HG02588 (cell line): Measurements from ENCODE around the gene LTBP3.
"Not testable (repeated sequence)": the region's sequence is repeated elsewhere in the genome, so short reads cannot be mapped to it uniquely, and the experiment has no call there.

Experiments used
- ATAC-seq: cut with Tn5 transposase; IDR thresholded peaks from one replicate; pipeline ENCODE4 v1.9.1; 2021; ENCODE audit warnings: mild to moderate bottlenecking, moderate library complexity; ENCODE audit not compliant: unreplicated experiment

Gene LTBP3

DNA sequence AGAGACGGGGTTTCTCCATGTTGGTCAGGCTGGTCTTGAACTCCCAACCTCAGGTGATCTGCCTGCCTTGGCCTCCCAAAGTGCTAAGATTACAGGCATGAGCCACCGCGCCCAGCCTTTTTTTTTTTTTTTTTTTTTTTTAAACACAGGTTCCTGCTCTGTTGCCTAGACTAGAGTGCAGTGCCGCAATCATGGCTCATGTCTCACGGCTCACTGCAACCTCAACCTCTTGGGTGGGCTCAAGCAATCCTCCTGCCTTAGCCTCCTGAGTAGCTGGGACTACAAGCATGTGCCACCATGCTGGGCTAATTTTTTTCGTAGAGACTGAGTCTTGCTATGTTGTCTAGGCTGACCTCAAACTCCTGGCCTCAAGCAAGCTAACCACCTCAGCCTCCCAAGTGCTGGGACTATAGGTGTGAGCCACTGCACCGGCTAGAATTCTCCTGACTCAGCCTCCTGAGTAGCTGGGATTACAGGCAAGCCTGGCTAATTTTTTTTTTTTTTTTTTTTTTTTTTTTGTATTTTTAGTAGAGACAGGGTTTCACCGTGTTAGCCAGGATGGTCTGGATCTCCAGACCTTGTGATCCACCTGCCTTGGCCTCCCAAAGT is 39.1 kb downstream of the LTBP3 start:
- ATAC-seq: not testable (repeated sequence)

DNA sequence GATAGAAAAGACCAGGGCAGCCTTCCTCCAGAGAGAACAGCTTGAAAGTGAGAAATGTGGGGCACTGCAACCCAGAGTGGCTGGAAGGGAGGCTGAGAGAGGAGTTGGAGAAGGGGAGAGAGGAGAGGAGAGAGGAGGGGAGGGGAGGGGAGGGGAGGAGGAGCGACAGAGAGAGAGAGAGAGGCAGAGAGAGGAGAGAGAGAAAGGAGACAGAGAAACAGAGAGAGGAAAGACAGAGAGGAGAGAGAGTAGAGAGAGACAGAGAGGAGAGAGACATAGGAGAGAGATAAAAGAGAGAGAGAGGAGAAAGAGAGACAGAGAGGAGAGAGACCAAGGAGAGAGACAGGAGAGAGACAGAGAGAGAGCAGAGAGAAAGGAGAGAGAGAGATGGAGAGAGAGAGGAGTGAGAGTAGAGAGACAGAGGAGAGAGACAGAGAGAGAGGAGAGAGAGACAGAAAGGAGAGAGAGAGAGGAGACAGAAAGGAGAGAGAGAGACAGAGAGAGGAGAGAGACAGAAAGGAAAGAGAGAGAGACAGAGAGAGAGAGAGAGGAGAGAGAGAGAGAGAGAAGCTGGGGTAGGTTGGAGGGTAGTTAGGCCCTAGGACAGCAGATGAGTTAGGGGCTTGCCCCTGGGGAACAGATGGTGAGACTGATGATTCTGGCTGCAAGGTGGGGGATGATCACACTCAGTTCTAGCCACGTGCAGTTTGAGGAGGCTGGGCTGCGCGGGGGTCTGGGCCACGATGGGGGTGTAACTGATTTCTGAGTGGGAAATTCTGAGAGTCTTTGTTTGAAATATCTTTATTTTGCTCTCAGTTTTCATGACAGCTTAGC is 41.8 kb downstream of the LTBP3 start:
- ATAC-seq: no peak

DNA sequence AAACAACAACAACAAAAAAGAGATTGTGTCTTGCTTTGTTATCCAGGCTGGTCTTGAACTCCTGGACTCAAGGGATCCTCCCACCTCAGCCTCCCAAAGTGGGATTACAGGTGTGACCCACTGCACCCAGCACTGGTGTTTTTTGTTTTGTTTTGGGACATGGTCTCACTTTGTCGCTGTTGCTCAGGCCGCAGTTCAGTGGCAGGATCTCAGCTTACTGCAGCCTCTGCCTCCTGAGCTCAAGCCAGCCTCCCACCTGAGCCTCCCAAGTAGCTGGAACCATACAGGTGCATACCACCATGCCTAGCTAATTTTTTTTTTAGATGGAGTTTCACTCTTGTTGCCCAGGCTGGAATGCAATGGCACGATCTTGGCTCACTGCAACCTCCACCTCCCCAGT is 45.8 kb downstream of the LTBP3 start:
- not testable (repeated sequence) for ATAC-seq

DNA sequence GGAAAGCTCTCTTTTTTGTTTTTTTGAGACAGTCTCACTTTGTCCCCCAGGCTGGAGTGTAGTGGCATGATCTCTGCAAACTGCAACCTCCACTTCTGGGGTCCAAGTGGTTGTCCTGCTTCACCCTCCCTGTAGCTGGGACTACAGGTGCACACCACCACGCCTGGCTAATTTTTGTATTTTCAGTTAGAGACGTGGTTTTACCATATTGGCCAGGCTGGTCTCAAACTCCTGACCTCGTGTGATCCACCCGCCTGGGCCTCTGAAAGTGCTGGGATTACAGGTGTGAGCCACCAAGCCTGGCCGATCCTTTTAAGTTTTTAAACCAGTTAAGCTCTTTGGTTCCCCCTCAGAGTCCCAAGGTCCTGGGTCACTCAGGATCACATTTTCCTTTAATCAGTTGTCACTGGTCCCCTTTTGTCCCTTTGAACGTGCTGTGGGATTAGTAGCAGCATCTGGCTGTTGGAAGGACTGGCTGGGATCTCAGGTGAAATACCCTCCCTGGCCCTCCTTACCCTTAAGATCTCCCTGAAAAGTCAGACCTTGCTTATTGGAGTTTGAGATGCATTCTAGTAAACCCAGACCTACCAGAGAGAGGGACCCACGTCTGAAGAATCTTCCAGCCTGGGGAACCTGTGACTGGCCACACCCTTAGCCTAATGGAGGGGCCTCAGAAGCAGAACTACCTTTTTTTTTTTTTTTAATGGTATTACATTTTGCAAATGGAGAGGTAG is 51.2 kb downstream of the LTBP3 start:
- peak; percentile 32 for ATAC-seq

DNA sequence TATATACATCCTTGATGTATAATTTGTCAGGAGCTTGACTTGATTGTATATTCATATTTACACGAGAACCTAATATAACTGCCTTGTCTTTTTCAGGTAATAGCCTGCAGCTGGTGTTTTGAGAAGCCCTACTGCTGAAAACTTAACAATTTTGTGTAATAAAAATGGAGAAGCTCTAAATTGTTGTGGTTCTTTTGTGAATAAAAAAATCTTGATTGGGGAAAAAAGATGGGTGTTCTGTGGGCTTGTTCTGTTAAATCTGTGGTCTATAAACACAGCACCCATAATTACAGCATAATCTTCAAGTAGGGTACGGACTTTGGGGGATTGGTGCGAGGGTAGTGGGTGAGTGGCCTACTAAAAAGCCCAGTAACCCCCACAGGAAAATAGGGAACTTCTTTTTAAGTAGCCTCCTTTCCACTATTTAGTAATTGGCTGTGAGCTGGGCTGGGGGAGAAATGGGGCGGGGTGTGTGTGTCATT is 51.8 kb downstream of the LTBP3 start:
- peak; percentile 0 for ATAC-seq

DNA sequence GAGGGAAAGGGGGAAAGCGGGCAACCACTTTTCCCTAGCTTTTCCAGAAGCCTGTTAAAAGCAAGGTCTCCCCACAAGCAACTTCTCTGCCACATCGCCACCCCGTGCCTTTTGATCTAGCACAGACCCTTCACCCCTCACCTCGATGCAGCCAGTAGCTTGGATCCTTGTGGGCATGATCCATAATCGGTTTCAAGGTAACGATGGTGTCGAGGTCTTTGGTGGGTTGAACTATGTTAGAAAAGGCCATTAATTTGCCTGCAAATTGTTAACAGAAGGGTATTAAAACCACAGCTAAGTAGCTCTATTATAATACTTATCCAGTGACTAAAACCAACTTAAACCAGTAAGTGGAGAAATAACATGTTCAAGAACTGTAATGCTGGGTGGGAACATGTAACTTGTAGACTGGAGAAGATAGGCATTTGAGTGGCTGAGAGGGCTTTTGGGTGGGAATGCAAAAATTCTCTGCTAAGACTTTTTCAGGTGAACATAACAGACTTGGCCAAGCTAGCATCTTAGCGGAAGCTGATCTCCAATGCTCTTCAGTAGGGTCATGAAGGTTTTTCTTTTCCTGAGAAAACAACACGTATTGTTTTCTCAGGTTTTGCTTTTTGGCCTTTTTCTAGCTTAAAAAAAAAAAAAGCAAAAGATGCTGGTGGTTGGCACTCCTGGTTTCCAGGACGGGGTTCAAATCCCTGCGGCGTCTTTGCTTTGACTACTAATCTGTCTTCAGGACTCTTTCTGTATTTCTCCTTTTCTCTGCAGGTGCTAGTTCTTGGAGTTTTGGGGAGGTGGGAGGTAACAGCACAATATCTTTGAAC is 52.5 kb downstream of the LTBP3 start:
- ATAC-seq: no peak

DNA sequence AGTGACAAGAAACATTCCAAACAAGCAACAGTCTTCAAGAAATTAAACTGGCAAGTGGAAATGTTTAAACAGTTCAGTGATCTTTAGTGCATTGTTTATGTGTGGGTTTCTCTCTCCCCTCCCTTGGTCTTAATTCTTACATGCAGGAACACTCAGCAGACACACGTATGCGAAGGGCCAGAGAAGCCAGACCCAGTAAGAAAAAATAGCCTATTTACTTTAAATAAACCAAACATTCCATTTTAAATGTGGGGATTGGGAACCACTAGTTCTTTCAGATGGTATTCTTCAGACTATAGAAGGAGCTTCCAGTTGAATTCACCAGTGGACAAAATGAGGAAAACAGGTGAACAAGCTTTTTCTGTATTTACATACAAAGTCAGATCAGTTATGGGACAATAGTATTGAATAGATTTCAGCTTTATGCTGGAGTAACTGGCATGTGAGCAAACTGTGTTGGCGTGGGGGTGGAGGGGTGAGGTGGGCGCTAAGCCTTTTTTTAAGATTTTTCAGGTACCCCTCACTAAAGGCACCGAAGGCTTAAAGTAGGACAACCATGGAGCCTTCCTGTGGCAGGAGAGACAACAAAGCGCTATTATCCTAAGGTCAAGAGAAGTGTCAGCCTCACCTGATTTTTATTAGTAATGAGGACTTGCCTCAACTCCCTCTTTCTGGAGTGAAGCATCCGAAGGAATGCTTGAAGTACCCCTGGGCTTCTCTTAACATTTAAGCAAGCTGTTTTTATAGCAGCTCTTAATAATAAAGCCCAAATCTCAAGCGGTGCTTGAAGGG is 53.3 kb downstream of the LTBP3 start:
- no peak for ATAC-seq

DNA sequence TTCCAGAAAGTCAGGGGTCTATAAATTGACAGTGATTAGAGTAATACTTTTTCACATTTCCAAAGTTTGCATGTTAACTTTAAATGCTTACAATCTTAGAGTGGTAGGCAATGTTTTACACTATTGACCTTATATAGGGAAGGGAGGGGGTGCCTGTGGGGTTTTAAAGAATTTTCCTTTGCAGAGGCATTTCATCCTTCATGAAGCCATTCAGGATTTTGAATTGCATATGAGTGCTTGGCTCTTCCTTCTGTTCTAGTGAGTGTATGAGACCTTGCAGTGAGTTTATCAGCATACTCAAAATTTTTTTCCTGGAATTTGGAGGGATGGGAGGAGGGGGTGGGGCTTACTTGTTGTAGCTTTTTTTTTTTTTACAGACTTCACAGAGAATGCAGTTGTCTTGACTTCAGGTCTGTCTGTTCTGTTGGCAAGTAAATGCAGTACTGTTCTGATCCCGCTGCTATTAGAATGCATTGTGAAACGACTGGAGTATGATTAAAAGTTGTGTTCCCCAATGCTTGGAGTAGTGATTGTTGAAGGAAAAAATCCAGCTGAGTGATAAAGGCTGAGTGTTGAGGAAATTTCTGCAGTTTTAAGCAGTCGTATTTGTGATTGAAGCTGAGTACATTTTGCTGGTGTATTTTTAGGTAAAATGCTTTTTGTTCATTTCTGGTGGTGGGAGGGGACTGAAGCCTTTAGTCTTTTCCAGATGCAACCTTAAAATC is 54.0 kb downstream of the LTBP3 start:
- no peak for ATAC-seq

DNA sequence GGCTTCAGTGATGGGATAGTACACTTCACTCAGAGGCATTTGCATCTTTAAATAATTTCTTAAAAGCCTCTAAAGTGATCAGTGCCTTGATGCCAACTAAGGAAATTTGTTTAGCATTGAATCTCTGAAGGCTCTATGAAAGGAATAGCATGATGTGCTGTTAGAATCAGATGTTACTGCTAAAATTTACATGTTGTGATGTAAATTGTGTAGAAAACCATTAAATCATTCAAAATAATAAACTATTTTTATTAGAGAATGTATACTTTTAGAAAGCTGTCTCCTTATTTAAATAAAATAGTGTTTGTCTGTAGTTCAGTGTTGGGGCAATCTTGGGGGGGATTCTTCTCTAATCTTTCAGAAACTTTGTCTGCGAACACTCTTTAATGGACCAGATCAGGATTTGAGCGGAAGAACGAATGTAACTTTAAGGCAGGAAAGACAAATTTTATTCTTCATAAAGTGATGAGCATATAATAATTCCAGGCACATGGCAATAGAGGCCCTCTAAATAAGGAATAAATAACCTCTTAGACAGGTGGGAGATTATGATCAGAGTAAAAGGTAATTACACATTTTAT is 54.7 kb downstream of the LTBP3 start:
- ATAC-seq: no peak

DNA sequence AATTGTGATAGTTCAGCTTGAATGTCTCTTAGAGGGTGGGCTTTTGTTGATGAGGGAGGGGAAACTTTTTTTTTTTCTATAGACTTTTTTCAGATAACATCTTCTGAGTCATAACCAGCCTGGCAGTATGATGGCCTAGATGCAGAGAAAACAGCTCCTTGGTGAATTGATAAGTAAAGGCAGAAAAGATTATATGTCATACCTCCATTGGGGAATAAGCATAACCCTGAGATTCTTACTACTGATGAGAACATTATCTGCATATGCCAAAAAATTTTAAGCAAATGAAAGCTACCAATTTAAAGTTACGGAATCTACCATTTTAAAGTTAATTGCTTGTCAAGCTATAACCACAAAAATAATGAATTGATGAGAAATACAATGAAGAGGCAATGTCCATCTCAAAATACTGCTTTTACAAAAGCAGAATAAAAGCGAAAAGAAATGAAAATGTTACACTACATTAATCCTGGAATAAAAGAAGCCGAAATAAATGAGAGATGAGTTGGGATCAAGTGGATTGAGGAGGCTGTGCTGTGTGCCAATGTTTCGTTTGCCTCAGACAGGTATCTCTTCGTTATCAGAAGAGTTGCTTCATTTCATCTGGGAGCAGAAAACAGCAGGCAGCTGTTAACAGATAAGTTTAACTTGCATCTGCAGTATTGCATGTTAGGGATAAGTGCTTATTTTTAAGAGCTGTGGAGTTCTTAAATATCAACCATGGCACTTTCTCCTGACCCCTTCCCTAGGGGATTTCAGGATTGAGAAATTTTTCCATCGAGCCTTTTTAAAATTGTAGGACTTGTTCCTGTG is 55.4 kb downstream of the LTBP3 start:
- ATAC-seq: no peak

DNA sequence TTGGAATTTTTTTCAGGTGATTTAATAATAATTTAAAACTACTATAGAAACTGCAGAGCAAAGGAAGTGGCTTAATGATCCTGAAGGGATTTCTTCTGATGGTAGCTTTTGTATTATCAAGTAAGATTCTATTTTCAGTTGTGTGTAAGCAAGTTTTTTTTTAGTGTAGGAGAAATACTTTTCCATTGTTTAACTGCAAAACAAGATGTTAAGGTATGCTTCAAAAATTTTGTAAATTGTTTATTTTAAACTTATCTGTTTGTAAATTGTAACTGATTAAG is 55.9 kb downstream of the LTBP3 start:
- no peak for ATAC-seq

DNA sequence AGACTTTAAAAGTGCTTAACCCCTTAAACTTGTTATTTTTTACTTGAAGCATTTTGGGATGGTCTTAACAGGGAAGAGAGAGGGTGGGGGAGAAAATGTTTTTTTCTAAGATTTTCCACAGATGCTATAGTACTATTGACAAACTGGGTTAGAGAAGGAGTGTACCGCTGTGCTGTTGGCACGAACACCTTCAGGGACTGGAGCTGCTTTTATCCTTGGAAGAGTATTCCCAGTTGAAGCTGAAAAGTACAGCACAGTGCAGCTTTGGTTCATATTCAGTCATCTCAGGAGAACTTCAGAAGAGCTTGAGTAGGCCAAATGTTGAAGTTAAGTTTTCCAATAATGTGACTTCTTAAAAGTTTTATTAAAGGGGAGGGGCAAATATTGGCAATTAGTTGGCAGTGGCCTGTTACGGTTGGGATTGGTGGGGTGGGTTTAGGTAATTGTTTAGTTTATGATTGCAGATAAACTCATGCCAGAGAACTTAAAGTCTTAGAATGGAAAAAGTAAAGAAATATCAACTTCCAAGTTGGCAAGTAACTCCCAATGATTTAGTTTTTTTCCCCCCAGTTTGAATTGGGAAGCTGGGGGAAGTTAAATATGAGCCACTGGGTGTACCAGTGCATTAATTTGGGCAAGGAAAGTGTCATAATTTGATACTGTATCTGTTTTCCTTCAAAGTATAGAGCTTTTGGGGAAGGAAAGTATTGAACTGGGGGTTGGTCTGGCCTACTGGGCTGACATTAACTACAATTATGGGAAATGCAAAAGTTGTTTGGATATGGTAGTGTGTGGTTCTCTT is 56.5 kb downstream of the LTBP3 start:
- no peak for ATAC-seq

DNA sequence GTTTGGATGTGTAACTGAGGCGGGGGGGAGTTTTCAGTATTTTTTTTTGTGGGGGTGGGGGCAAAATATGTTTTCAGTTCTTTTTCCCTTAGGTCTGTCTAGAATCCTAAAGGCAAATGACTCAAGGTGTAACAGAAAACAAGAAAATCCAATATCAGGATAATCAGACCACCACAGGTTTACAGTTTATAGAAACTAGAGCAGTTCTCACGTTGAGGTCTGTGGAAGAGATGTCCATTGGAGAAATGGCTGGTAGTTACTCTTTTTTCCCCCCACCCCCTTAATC is 57.0 kb downstream of the LTBP3 start:
- no peak for ATAC-seq

DNA sequence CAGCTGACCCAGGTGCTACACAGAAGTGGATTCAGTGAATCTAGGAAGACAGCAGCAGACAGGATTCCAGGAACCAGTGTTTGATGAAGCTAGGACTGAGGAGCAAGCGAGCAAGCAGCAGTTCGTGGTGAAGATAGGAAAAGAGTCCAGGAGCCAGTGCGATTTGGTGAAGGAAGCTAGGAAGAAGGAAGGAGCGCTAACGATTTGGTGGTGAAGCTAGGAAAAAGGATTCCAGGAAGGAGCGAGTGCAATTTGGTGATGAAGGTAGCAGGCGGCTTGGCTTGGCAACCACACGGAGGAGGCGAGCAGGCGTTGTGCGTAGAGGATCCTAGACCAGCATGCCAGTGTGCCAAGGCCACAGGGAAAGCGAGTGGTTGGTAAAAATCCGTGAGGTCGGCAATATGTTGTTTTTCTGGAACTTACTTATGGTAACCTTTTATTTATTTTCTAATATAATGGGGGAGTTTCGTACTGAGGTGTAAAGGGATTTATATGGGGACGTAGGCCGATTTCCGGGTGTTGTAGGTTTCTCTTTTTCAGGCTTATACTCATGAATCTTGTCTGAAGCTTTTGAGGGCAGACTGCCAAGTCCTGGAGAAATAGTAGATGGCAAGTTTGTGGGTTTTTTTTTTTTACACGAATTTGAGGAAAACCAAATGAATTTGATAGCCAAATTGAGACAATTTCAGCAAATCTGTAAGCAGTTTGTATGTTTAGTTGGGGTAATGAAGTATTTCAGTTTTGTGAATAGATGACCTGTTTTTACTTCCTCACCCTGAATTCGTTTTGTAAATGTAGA is 57.6 kb downstream of the LTBP3 start:
- no peak for ATAC-seq

DNA sequence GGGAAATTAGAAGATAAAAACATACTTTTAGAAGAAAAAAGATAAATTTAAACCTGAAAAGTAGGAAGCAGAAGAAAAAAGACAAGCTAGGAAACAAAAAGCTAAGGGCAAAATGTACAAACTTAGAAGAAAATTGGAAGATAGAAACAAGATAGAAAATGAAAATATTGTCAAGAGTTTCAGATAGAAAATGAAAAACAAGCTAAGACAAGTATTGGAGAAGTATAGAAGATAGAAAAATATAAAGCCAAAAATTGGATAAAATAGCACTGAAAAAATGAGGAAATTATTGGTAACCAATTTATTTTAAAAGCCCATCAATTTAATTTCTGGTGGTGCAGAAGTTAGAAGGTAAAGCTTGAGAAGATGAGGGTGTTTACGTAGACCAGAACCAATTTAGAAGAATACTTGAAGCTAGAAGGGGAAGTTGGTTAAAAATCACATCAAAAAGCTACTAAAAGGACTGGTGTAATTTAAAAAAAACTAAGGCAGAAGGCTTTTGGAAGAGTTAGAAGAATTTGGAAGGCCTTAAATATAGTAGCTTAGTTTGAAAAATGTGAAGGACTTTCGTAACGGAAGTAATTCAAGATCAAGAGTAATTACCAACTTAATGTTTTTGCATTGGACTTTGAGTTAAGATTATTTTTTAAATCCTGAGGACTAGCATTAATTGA is 58.3 kb downstream of the LTBP3 start:
- ATAC-seq: no peak

DNA sequence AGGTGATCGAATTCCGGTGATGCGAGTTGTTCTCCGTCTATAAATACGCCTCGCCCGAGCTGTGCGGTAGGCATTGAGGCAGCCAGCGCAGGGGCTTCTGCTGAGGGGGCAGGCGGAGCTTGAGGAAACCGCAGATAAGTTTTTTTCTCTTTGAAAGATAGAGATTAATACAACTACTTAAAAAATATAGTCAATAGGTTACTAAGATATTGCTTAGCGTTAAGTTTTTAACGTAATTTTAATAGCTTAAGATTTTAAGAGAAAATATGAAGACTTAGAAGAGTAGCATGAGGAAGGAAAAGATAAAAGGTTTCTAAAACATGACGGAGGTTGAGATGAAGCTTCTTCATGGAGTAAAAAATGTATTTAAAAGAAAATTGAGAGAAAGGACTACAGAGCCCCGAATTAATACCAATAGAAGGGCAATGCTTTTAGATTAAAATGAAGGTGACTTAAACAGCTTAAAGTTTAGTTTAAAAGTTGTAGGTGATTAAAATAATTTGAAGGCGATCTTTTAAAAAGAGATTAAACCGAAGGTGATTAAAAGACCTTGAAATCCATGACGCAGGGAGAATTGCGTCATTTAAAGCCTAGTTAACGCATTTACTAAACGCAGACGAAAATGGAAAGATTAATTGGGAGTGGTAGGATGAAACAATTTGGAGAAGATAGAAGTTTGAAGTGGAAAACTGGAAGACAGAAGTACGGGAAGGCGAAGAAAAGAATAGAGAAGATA is 59.0 kb downstream of the LTBP3 start, which contains the start of gene MALAT1:
TSS of gene MALAT1 (plus strand) at position 69 of the 736 bp plus-strand sequence.
- no peak for ATAC-seq
